Caco-2 (cell line): ENCODE results near the gene DMRT1. TPM values are rescaled to one million over a fixed set of nuclear protein-coding genes. Genes with fewer than 3 reads are reported as not detected.

ENCODE experiments used
- BruUV-seq: library from RNA; stranded (reverse); fragments of 400-500 nt; replicated peaks from 2 replicates; lab custom pipeline; 2021; lab: Mats Ljungman, UMichigan
- CTCF ChIA-PET: fragments of 300-600 bp; sonication (Branson Sonifier 250); formaldehyde crosslinking; loops from one replicate; lab custom pipeline; 2022; ENCODE audit warnings: antibody characterized with exemption; lab: Charles Lee
- POLR2A ChIA-PET: fragments of 300-600 bp; sonication (Branson Sonifier 250); formaldehyde crosslinking; loops from one replicate; lab custom pipeline; 2022; ENCODE audit warnings: antibody characterized with exemption; lab: Charles Lee
- DNase-seq, 2 experiments: peaks; one replicate each; pipeline versions ENCODE4 v3.0.0 to v3.0.0-alpha.2; 2020 to 2022
- H3K27me3 ChIP-seq: replicated peaks from 2 replicates; pipeline ENCODE4 v1.6.0; 2011; ENCODE audit warnings: low read length; ENCODE audit not compliant: control insufficient read depth, insufficient read depth
- H3K36me3 ChIP-seq: 2 replicates; pipeline ENCODE4 v1.5.1; 2011; ENCODE audit warnings: low read length; ENCODE audit not compliant: control insufficient read depth, insufficient read depth
- H3K4me1 ChIP-seq: fragments of 250-450 bp; sonication (Bioruptor Pico); 2 replicates; pipeline ENCODE4 v1.5.1; 2020; ENCODE audit warnings: mild to moderate bottlenecking
- H3K4me3 ChIP-seq: 2 replicates; pipeline ENCODE4 v1.5.1; 2011; ENCODE audit warnings: low read depth, mild to moderate bottlenecking, control low read depth, low read length
- H3K9me3 ChIP-seq: fragments of 250-450 bp; sonication (Bioruptor Pico); 2 replicates; pipeline ENCODE4 v1.5.1; 2020; ENCODE audit warnings: mild to moderate bottlenecking, moderate library complexity
- H3K27ac Mint-ChIP-seq: one replicate; pipeline ENCODE4 v1.8.0; 2022; ENCODE audit warnings: mixed read lengths; ENCODE audit not compliant: unreplicated experiment
- H3K27me3 Mint-ChIP-seq: one replicate; pipeline ENCODE4 v1.8.0; 2022; ENCODE audit warnings: mixed read lengths; ENCODE audit not compliant: insufficient read depth, unreplicated experiment
- H3K36me3 Mint-ChIP-seq: one replicate; pipeline ENCODE4 v1.8.0; 2022; ENCODE audit warnings: mild to moderate bottlenecking, mixed read lengths; ENCODE audit not compliant: insufficient read depth, unreplicated experiment
- H3K4me1 Mint-ChIP-seq: one replicate; pipeline ENCODE4 v1.8.0; 2022; ENCODE audit warnings: low read depth, mixed read lengths; ENCODE audit not compliant: unreplicated experiment
- H3K4me3 Mint-ChIP-seq: one replicate; pipeline ENCODE4 v1.8.0; 2022; ENCODE audit warnings: mild to moderate bottlenecking, moderate library complexity, mixed read lengths; ENCODE audit not compliant: unreplicated experiment
- H3K9me3 Mint-ChIP-seq: one replicate; pipeline ENCODE4 v1.8.0; 2022; ENCODE audit warnings: mixed read lengths; ENCODE audit not compliant: unreplicated experiment
- CTCF ChIP-seq, 2 experiments: fragments of 200-600 bp in 1 of 2; IDR thresholded peaks; 1 replicate in 1 of 2; 2 replicates in 1 of 2; pipeline versions ENCODE4 v1.5.1 to v1.8.0; 2011 to 2022; ENCODE audit warnings: antibody characterized with exemption in 1 of 2, control low read depth in 1 of 2, inconsistent platforms in 1 of 2, low read depth in 1 of 2, low read length in 1 of 2, mild to moderate bottlenecking in 1 of 2, moderate library complexity in 1 of 2; ENCODE audit not compliant: insufficient read depth in 1 of 2, severe bottlenecking in 1 of 2, unreplicated experiment in 1 of 2
- intact Hi-C: fragments of 100-400 bp; cut with micrococcal nuclease; formaldehyde crosslinking; loops from one replicate; pipeline ENCODE4 v1.10.0; 2022; ENCODE audit not compliant: unreplicated experiment
- total RNA-seq: library from RNA; stranded (reverse); gene quantifications from 2 replicates; pipeline ENCODE4 v1.2.3, GENCODE V29; 2022

Gene DMRT1
- total RNA-seq, 1 experiment from 2014 or later: not detected

- no peaks in the 10 kb centered on the region for H3K9me3 Mint-ChIP-seq
- ChIA-PET CTCF (no interaction called here), POLR2A (no interaction called here)
- intact Hi-C loops: no loop called here
- H3K4me1 Mint-ChIP-seq: no peaks in the 10 kb centered on the region
- BruUV-seq: no TSS peak
- Histone ChIP-seq H3K4me3 (no peak overlapping the region), H3K4me1 (no peaks in the 10 kb centered on the region), H3K27me3 (no peaks in the 10 kb centered on the region), H3K36me3 (no peaks in the 10 kb centered on the region), H3K9me3 (no peaks in the 10 kb centered on the region)
- no peak overlapping the region for H3K27ac Mint-ChIP-seq
- no peak overlapping the region for H3K4me3 Mint-ChIP-seq
- peaks cover 2% of the 10 kb centered on the region for H3K27me3 Mint-ChIP-seq
- H3K36me3 Mint-ChIP-seq: no peaks in the 10 kb centered on the region
- no peak for DNase-seq
- no peak for TF ChIP-seq CTCF (IDR thresholded peaks at IDR 0.05; ENCODE audit: insufficient read depth in 1 of 2, low read depth in 1 of 2, low read length in 1 of 2, severe bottlenecking in 1 of 2, unreplicated experiment in 1 of 2)
These were observed 5.4 kb downstream of the DMRT1 start for GRCh38 chr9:846852-847251.

GRCh38 chr9:847505-847904 lies 6.0 kb downstream of the DMRT1 start:
- POLR2A ChIA-PET: no interaction called here
- TF ChIP-seq CTCF (IDR thresholded peaks at IDR 0.05; ENCODE audit: insufficient read depth in 1 of 2, low read depth in 1 of 2, low read length in 1 of 2, severe bottlenecking in 1 of 2, unreplicated experiment in 1 of 2): no peak
- Histone ChIP-seq H3K27me3 (no peaks in the 10 kb centered on the region), H3K36me3 (no peaks in the 10 kb centered on the region), H3K9me3 (no peaks in the 10 kb centered on the region), H3K4me3 (no peak overlapping the region), H3K4me1 (no peaks in the 10 kb centered on the region)
- no peaks in the 10 kb centered on the region for H3K9me3 Mint-ChIP-seq
- no peak overlapping the region for H3K27ac Mint-ChIP-seq
- H3K4me3 Mint-ChIP-seq: no peak overlapping the region
- DNase-seq: no peak
- intact Hi-C loops: no loop called here
- H3K4me1 Mint-ChIP-seq: peaks cover 4% of the 10 kb centered on the region
- no peaks in the 10 kb centered on the region for H3K36me3 Mint-ChIP-seq
- CTCF ChIA-PET: no interaction called here
- H3K27me3 Mint-ChIP-seq: peaks cover 2% of the 10 kb centered on the region
- BruUV-seq: no TSS peak

- CTCF ChIA-PET: interaction anchor here (1.1 kb wide), 1 partner anchor 153 kb away, joined by 3 read pairs; no protein-coding TSS in a partner anchor
- Histone ChIP-seq H3K9me3 (no peaks in the 10 kb centered on the region), H3K4me1 (no peaks in the 10 kb centered on the region), H3K27me3 (no peaks in the 10 kb centered on the region), H3K36me3 (no peaks in the 10 kb centered on the region), H3K4me3 (no peak overlapping the region)
- no peak for DNase-seq
- Mint-ChIP-seq H3K4me1 (peaks cover 8% of the 10 kb centered on the region), H3K36me3 (no peaks in the 10 kb centered on the region), H3K4me3 (no peak overlapping the region), H3K9me3 (no peaks in the 10 kb centered on the region), H3K27me3 (peaks cover 2% of the 10 kb centered on the region), H3K27ac (no peak overlapping the region)
- POLR2A ChIA-PET: no interaction called here
- no TSS peak for BruUV-seq
- no peak for TF ChIP-seq CTCF (IDR thresholded peaks at IDR 0.05; ENCODE audit: insufficient read depth in 1 of 2, low read depth in 1 of 2, low read length in 1 of 2, severe bottlenecking in 1 of 2, unreplicated experiment in 1 of 2)
- intact Hi-C loops: no loop called here
These were observed 7.9 kb downstream of the DMRT1 start for GRCh38 chr9:849431-849830.
